GM18868 (cell line): ENCODE data around the gene PRSS1.
"Not testable (repeated sequence)": the region's sequence is repeated elsewhere in the genome, so short reads cannot be mapped to it uniquely, and the experiment has no call there.

Experiments
- ATAC-seq: cut with Tn5 transposase; IDR thresholded peaks from one replicate; pipeline ENCODE4 v1.9.1; 2021; ENCODE audit warnings: mild to moderate bottlenecking, moderate library complexity; ENCODE audit not compliant: unreplicated experiment

Gene PRSS1

DNA sequence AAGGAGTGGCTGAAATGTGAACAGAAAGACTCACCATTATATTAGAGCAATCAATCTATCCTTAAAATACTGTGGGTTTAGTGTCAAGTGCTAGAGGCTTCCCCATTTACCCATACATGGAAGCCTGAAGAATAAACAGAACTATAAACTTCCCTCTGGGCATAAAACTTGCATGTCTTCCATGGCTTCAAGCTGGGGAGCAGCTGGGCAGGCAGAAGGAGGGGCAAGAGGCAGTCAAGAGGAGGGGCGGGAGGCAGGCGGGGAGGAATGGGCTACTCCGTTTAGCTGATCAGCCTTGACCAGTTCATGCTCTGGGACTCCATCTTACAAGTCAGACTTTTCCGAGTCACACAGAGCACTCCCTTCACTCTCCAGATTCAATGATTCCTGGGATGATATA is 3.5 kb upstream of the PRSS1 start:
- no peak for ATAC-seq

DNA sequence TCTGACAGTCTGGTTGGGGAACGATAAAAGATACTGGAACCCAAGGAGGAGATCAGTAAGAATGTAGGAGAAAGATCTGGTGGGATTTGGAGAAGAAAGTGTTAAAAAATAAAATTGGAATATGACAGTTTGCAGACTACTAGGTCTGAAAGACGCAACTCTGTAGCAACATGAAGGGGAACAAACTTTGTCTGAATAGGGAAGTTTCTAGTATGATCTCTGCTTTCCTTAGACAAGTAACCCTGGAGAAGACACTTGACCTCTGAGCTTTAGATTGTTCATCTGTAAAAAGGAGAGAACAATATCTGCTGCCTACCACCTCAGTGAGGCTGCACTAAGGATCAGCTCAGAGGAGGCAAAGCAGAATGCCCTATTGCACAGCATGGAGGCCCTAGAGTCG is 3.0 kb upstream of the PRSS1 start:
- no peak for ATAC-seq

DNA sequence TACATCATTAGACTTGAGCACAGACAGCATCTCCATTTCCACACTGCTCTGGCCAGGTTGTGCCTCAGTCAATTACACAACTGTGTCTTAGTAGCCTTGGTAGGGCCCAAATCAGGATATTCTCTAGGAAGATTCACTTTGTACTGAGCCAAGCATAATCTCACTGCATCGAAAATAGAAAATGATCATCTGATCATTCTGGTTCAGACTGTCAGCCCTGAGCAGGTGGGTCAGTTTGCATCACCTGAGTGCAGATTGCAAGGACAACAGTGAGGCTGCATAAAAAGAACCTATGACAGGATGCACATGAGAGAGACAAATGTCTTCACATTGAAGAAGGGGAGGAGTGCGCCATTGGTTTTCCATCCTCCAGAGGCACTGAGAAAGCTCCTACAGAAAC is 862 bp upstream of the PRSS1 start:
- ATAC-seq = not testable (repeated sequence)

DNA sequence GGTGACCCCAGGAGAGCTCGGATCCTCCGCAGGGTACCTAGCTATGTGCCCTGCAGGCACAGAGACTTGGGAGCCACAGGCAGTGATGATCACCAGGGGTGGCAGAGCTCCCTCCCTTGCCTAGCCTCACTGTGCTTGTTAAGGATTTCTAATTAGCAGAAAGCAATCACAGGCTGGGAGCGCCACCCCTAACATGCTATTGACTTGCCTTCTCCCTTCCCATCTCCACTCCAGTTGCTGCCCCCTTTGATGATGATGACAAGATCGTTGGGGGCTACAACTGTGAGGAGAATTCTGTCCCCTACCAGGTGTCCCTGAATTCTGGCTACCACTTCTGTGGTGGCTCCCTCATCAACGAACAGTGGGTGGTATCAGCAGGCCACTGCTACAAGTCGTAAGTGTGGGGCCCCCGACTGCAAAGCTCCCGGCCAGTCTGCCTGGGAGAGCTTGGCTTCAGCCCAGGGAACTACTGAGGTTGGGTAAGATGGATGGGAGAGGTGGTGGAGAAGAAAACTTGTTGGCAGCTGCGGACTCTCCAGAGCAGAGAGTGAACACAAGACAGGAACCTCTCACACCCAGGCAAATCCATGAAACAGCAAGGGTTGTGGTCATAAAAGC is 1.2 kb downstream of the PRSS1 start:
- no peak for ATAC-seq

DNA sequence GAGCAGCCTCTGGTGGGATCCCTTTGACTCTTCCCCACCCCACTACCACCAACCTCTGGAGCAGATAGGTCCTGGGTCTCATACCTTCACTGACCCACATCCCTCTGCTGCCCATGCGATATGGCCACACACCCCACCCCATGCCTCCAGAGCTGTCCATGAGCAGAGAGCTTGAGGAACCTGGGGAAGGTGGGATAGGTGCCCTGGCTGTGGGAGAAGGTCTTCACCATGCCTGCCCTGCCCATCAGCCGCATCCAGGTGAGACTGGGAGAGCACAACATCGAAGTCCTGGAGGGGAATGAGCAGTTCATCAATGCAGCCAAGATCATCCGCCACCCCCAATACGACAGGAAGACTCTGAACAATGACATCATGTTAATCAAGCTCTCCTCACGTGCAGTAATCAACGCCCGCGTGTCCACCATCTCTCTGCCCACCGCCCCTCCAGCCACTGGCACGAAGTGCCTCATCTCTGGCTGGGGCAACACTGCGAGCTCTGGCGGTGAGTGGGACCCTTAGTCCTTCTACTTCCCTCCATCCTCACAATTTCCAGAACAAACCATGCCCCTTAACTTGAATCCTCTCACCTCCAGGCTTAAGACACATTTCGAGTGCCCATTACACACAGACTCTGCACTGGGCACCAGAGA is 2.4 kb downstream of the PRSS1 start:
- not testable (repeated sequence) for ATAC-seq

DNA sequence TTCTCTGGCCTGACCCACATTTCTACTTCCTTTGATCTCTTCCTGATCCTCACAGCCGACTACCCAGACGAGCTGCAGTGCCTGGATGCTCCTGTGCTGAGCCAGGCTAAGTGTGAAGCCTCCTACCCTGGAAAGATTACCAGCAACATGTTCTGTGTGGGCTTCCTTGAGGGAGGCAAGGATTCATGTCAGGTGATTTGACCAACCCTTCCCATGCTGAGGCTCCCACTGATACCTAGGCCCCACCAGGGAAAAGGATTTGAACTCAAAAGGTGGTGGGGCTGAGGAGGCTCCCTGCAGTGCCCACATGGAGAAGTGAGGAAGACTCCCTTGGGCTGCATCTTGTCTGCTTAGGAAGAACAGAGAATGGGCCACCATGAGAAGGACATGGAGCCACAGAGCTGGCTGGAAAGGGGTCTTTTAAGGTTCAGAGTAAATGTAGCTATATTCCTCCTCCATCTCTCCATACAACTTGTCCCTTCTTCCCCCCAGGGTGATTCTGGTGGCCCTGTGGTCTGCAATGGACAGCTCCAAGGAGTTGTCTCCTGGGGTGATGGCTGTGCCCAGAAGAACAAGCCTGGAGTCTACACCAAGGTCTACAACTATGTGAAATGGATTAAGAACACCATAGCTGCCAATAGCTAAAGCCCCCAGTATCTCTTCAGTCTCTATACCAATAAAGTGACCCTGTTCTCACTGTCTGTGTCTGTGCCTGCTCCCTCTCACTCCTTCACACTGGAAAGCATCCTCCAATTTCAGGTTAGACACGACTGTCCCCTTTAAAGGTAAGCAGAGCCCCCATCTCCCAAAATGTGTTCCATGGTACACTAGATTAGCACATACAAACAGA is 3.3 kb downstream of the PRSS1 start:
- ATAC-seq = no peak

DNA sequence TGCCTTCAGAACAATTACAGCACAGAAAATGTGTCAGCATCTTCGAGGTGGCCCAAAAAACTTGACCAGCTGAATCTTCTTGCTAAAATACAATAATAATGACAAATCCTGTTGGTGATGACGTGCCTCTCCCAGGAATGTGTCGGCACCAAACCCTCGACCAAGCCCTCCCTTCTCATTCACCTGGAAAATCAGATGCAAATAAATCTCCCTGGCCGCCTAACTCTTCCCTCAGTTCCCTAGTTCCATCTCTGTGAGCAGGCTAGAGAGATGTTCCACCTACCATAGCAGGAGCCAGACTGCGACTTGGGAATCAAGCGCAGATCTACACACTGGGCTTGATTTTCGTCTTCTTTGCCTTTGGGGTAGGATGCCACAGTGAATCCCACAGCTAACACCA is 4.1 kb downstream of the PRSS1 start:
- ATAC-seq = no peak

DNA sequence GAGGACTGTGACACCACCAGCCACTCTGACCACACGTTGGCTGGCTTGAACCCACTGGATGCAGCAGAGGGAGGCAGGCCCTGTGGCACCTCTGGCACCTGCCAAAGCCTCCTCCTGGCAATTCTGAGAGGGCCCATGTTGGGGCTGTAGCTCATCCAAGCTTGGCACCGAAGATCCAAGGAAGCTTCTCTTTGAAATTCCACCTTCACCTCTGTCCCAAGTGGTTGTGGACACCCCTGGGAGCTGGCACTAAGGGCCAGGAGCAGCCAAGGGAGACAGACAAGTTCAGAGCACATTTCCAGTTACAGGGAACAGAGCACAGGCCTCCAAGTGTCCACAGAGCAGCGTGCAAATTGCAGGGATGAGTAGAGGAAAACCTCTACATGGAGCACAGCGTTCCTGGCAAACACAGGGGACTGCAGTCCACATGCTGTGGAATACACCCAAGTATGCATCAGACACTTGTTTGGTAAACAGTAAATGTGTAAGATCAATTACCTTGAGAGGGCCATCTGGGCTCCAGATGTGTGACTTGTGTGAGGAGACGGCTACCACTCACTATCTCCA is 4.7 kb downstream of the PRSS1 start:
- not testable (repeated sequence) for ATAC-seq

DNA sequence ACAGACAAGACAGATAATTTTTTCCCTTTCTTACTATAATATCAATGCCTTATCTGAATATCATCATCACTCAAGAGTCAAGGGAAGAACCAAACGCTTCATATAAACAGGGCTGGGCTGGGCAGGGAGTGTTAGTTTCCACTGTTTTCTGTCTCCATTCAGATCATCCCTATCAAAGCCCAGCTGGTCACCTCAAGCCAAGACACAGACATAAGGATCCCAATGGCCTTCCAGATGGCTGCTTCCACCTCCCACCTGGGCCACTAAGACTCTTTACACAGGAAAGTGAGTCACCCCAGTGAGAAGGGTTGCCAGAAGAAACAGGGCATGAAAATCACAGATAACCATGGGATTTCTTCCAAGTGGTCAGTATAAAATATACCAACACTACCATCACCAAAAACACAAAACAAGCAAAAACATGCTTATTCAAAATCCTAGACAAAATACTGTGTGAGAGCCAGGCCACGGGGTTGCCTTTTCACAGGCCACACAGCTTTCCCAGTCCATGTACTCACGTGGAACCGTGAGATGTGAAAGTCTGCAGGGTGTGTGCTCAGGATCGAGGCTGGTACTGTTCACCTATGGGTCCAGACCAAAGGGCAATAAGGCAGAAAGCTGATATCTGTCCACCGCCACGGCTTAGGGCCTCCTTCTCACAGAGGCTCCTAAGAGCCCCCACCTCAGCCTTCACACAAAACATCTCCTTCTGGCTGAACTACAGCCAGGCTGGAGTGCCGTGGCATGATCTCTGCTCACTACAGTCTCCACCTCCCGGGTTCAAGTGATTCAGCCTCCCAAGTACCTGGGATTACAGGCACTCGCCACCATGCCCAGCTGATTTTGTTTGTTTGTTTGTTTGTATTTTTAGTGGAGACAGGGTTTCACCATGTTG is 5.7 kb downstream of the PRSS1 start:
- no peak for ATAC-seq

DNA sequence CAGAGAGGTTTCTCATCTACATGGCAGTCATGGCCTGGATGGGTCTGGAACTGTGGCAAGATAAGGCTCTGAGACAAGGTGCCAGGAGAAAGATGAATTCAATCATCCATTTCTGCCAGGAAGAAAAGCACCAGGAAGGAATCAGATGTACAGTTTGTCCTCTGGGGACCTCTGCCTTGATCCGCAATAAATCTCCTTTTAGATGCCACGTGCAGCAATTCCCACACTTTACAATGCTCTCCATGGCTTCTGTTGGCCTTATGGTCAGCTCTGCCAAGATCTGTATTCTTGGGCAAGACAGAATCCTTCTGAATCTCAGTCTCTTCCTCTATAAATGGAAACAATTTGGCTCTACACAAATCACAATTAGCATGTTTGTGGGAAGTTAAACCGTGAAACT is 9.0 kb downstream of the PRSS1 start:
- not testable (repeated sequence) for ATAC-seq

DNA sequence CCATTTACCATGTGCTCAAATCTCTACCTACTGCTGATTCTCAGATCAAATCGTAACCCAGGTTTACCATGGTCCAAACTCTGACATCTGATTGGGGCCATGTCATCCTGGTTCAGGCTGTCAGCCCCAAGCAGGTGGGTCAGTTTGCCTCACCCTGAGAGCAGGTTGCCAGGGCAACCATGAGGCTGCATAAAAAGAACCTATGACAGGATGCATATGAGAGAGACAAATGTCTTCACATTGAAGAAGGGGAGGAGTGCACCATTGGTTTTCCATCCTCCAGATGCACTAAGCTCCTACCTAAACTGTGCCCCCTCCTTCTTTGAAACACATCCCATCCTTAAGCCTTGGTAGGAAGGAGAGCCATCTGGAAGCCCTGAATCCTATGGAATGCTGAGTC is 10.2 kb downstream of the PRSS1 start:
- ATAC-seq = no peak

DNA sequence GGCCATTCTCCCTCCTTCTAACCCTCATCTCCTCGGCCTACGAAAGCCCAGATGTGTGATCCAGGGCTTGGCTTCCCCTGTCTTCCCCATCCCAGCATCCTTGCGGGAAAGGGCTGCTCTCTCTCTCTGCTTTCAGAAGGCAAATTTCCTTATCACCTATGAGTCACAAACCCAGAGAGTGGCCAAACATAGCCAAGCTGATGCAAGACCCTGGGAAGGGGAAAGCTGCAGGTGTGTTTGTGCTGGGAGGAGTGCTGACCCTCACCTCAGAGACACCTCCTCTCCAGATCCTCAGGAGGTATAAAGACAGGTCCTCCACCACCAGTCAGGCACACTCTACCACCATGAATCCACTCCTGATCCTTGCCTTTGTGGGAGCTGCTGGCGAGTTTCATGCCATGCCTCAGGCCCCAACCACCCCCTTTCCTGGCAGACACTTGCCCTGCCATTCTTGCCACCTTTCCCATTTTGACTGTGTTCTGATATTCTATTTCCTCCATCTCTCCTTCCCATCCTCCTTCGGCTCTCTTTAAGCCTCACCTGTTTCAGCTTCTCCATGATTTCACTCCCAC is 10.9 kb downstream of the PRSS1 start:
- no peak for ATAC-seq

DNA sequence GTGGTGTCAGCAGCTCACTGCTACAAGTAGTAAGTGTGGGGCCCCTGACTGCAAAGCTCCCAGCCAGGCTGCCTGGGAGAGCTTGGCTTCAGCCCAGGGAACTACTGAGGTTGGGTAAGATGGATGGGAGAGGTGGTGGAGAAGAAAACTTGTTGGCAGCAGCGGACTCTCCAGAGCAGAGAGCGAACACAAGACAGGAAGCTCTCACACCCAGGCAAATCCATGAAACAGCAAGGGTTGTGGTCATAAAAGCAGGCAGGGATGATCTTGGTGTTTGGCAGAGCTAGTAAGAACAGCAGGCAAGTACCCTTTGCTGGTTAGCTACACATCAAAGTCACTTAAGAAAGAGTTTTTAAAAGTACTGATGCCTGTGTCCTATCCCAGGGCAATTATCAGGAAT is 12.3 kb downstream of the PRSS1 start:
- ATAC-seq = not testable (repeated sequence)

DNA sequence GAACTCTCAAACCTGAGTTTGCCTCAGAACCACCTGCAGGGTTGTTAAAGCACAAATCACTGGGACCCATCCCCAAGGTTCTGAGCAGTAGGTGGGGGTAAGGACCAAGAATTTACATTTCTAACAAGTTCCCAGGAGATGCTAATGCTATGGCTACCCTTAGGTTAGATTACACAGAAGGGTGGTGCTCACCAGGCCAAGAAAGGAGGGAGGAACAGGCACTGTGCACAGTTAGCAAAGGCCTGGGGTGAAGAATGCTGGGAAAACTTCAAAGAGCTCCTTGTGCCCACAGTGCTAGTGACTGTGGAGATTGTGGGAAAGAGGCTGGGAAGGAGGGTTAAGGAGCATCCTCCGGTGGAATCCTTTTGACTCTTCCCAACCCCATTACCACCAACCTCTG is 12.8 kb downstream of the PRSS1 start:
- no peak for ATAC-seq

DNA sequence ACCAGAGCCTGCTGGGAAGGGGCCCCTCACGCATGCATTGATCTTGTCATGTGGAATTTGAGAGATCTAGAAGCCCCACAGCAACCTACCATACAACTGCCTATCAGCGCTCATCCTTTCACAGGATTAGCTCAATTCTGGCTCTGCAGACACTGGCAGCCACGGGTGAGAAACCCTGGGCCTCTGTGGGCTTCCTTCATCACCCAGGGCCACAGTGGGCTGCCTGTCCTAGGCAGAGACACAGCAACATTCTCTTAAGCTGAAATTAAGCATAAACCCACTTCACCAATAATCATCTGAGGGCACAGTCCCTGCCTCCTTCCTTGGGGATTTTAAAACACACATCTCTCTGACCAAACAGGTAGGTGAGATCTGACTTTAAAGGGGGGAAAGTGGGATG is 18.2 kb downstream of the PRSS1 start:
- ATAC-seq = no peak

DNA sequence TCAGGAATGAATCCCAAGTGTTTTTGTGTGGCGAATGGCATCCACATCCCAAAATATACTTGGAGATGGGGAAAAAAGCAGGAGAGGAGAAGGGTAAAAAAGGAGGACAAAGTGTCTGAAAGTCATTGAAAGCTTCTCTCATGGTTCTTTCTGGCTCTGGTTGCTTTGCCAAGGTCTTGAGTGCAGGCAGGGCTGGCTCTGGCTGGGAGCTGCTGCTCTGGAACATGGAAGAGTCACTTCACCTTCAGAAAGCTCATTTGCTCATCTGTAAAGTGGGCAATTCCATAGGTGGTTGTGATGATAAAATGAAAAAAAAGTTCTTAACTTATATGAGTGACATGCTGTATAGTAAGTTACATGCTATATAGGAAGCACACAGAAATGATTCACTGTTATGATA is 18.6 kb downstream of the PRSS1 start:
- ATAC-seq = no peak

DNA sequence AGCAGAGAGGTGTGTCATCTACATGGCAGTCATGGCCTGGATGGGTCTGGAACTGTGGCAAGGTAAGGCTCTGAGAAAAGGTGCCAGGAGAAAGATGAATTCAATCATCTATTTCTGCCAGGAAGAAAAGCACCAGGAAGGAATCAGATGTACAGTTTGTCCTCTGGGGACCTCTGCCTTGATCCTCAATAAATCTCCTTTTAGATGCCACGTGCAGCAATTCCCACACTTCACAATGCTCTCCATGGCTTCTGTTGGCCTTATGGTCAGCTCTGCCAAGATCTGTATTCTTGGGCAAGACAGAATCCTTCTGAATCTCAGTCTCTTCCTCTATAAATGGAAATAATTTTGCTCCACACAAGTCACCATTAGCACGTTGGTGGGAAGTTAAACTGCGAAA is 19.6 kb downstream of the PRSS1 start:
- ATAC-seq = not testable (repeated sequence)

DNA sequence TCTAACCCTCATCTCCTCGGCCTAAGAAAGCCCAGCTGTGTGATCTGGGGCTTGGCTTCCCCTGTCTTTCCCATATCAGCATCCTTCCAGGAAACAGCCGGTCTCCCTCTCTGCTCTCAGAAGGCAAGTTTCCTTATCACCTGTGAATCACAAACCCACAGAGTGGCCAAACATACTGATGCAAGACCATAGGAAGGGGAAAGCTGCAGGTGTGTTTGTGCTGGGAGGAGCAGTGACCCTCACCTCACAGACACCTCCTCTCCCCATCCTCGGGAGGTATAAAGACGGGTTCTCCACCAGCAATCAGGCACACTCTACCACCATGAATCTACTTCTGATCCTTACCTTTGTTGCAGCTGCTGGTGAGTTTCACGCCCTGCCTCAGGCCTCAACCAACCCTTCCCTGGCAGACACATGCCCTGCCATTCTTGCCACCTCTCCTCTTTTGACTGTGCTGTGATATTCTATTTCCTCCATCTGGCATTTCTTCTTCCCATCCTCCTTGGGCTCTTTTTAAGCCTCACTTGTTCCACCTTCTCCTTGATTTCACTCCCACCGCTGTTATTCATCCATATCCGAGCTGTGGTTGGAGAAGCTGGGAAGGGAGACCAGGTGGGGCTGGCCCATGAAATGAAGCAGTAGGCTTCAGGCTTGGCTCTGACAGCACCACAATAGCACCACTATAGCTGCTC is 21.5 kb downstream of the PRSS1 start, which contains the start of gene PRSS2:
PRSS2 (plus strand) TSS at position 310 of the 692 bp plus-strand sequence; CDS start at position 323, 13 bp downstream.
- ATAC-seq = peak; percentile 20

DNA sequence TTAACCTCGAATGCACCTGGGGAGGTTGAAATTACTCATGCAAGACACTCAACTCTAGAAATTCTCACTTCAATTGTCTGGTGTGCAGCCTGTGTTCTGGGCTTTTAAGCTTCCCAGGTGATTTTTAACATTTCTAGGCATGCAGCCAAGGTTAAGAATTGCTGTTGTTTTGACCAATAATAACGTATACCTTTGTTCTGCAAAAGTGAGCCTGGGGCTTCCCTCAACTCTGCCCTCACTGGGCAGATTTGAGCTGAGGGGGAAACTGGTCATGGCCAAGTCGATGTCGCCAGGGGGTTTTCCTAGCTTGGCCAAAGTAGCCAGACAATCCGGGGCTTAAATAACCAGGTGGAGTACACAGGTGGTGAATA is 22.1 kb downstream of the PRSS1 start:
- ATAC-seq = peak; percentile 92

DNA sequence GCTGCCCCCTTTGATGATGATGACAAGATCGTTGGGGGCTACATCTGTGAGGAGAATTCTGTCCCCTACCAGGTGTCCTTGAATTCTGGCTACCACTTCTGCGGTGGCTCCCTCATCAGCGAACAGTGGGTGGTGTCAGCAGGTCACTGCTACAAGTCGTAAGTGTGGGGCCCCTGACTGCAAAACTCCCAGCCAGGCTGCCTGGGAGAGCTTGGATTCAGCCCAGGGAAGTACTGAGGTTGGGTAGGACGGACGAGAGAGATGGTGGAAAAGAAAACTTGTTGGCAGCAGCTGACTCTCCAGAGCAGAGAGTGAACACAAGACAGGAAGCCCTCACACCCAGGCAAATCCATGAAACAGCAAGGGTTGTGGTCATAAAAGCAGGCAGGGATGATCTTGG is 22.8 kb downstream of the PRSS1 start:
- no peak for ATAC-seq
